Left lobe of liver (tissue), 2 donors: ENCODE data around the gene BRICD5. TPM values are rescaled to one million over a fixed set of nuclear protein-coding genes. Genes with fewer than 3 reads are reported as not detected.
"Not testable (repeated sequence)": the region's sequence is repeated elsewhere in the genome, so short reads cannot be mapped to it uniquely, and the experiment has no call there.

Source experiments
- ATAC-seq: fragments of 200-7000 bp; cut with Tn5 transposase; one replicate; pipeline ENCODE4 v1.9.1; 2020; ENCODE audit warnings: mild to moderate bottlenecking, moderate library complexity
- DNase-seq: peaks from one replicate; pipeline ENCODE4 v3.0.0-alpha.2; 2020; ENCODE audit warnings: low spot score
- total RNA-seq: library from RNA; stranded (reverse); gene quantifications from one replicate; pipeline ENCODE4 v1.2.1, GENCODE V29; 2021
- donor health status: DM: no; HTN: no; CAD: no; lungs with moderate emphysema.
- donor health status: DM: no; HTN: yes; CAD: no.

The BRICD5 gene
- total RNA-seq, 1 donor from 2014 or later = 5.3 TPM

DNA sequence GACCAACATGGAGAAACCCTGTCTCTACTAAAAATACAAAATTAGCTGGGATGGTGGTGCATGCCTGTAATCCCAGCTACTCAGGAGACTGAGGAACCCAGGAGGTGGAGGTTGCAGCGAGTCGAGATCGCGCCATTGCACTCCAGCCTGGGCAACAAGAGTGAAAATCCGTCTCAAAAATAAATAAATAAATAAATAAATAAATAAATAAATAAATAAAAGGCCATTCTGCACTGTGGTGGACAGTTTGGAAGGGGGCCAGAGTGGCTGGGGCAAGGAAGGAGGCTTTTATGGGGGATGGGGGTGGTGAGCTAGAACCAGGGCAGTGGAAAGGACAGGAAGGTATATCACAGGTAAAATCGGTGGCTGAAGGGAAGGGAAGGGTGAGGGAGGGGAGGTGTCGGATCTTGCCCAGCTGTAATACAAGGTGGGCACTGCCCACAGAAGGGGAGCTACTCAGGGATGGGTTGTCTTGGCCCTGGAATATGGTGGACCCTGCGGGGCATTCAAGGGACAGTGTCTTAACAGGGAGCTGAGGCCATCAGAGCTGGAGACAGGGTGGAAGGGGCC lies 7.5 kb downstream of the BRICD5 start:
- ATAC-seq = not testable (repeated sequence)

DNA sequence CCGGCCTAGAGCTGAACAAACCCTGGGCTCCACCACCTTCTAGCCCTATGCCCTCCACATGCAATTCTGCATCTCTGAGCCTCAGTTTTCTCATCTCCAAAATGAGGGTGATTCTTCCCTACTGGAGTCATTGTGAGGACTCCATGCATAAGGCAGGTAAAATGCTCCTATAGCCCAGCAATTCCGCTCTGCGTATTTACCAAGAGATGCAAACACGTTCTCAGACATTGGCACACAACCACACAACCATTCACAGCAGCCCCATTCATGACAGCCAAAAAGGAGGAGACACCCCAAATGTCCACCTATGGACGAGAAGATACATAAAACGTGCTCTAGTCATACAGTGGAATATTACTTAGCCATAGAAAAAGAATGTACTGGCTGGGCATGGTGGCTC lies 10.3 kb downstream of the BRICD5 start:
- ATAC-seq = no peak
- no peak for DNase-seq

More for the DNA sequence above, 7.5 kb downstream of the BRICD5 start:
- not testable (repeated sequence) for DNase-seq

DNA sequence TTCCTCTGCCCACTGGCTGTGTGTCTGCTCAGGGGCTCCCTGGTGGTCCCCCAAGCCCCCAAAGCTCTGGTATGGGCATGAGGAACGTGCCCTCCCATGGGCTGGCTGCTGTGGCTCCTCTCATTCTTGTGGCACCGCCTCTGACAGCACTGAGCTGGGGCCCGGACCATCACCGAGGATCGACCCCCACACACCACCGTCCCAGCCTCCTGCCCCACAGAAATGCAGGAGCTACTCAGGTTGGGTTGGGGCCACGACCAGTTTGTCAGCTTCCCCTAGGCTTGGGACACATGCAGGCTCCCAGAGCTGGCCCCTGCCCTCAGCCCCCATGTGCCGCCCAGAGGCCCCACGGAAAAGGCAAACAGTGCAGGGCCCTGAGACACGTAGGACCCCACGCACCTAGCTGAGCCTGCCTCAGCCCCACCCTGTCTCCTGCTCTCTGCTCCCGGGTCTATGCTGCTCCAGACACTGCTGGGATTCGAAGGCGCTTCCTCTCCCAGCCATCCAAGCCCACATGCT lies 11.0 kb downstream of the BRICD5 start:
- ATAC-seq = no peak
- DNase-seq = no peak

- ATAC-seq (no peak), DNase-seq (no peak)
These were observed 11.6 kb downstream of the BRICD5 start for GRCh38 chr16:2199095-2199494.

GRCh38 chr16:2198283-2198682 lies 12.4 kb downstream of the BRICD5 start:
- DNase-seq (no peak), ATAC-seq (no peak)

GRCh38 chr16:2197765-2198164 lies 12.9 kb downstream of the BRICD5 start:
- ATAC-seq (no peak), DNase-seq (no peak)

DNA sequence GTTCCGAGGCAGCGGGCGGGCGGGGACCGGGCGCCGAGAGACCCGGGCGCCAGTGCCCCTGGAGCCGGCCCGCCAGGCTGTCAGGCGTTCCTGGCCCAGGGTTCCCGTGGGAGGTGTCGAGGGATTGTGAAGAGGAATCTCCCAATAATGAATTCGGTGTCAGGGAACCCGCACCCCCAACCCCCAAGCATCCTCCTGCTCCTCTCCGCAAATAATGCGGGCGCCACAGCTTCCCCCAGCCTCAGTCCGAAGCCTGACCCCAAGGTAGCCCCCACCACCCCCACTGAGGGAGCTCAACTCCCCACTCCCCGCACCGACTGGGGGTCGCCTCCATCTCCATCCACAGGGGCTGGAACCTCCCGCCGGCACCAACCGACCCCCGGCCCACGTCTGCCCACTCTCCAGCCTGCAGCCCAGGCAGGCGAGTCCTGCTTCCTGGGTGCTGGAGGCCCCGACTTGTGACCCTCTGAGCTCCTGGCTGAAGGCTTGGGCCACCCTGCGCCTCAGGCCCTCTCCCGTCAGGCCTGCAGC lies 13.6 kb downstream of the BRICD5 start:
- ATAC-seq (no peak), DNase-seq (no peak)

DNA sequence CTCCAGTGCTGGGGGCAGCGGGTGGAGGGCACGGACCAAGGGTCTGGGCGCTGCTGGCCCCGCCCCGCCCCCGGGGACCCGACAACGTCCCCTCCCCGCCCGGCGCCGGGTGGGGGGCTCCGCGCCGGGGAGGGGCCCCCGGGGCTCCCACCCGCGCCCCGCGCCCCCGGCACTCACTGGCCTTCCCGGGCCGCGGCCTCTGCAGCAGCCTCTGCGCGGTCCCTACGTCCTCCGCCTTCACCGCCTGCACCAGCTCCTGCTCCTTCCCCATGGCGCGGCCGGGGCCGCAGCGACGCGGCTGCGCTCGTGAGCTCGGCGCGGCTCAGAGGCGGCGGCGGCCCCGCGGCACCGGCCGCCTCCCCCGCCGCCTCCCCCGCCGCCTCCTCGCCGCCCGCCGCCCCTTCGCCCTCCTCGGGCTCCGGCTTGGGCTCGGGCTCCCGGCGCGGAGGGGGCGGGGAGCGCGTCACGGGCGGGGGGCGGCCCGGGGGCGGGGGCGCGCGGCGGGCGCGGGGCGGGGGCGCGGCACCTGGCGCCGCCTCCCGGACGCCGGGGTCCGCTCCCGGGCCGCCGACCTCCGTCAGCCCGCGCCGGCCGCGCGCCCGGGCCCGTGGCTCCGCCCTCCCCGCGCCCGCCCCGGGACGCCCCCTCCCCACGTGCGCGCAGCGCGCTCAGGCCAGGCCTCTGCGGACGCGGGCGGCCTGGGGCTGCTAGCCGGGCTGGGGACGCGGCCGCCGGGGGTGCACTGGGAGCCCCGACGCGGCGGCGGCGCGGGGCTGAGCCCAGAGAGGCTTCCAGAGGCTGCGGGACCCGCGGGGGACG lies 14.3 kb downstream of the BRICD5 start, which contains the start of gene CASKIN1:
TSS of gene CASKIN1 (minus strand) at position 444 of the 819 bp plus-strand sequence. CDS start at position 271, 173 bp downstream.
- DNase-seq (no peak), ATAC-seq (peak; percentile 19)

GRCh38 chr16:2195322-2196161 lies 15.1 kb downstream of the BRICD5 start:
- DNase-seq = no peak
- ATAC-seq = peak; percentile 14

GRCh38 chr16:2194852-2195321 lies 15.8 kb downstream of the BRICD5 start:
- ATAC-seq = peak; percentile 93
- DNase-seq = no peak

DNA sequence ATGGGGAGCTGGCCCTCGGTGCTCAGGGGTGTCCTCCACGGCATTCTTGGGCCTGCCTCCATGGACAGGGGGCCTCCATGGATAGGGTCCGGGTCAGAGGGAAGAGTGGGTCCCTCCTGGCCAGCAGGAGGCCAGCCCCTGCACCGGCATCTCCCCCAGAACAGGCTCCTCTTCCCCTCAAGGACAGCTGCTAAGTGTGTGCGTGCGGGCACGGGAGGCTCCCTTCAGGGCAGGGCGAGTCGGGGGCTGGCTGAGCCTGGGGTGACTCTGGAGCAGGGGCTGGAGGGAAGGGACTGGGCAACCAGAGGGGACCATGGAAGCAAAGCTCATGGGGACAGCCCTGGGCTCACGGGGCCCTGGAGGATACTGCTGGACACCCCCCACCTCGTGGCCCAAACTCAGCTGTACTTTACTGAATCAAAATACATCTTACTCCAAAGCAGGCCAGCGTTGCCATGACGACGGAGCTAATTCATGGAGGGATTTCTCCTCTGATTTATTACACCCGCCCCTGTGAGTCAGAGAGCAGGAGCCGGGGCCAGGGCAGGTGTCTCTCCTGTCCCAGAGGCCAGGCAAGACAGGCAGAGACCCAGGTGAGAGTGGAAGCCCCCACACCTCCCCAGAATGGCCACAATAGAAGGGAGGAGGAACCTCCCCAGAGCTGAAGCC lies 16.4 kb downstream of the BRICD5 start:
- no peak for ATAC-seq

DNA sequence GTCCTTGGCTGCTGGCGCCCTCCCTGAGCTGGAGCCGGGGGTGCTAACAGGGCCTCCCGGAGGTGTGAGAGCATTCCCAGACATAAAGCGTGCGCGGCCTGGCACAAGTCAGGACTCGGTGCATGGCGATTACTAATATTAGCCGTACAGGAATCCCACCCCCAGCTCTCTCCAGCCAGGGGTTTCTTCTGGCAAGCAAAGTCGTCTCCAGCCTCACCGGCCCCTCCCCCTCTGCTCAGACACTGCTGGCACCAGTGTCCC lies 19.3 kb downstream of the BRICD5 start:
- no peak for ATAC-seq
- DNase-seq = no peak

More for the DNA sequence above, 16.4 kb downstream of the BRICD5 start:
- no peak for DNase-seq

- ATAC-seq (no peak), DNase-seq (no peak)
These were observed 19.8 kb downstream of the BRICD5 start for GRCh38 chr16:2190659-2191445.

GRCh38 chr16:2190002-2190658 lies 20.5 kb downstream of the BRICD5 start:
- no peak for DNase-seq

DNA sequence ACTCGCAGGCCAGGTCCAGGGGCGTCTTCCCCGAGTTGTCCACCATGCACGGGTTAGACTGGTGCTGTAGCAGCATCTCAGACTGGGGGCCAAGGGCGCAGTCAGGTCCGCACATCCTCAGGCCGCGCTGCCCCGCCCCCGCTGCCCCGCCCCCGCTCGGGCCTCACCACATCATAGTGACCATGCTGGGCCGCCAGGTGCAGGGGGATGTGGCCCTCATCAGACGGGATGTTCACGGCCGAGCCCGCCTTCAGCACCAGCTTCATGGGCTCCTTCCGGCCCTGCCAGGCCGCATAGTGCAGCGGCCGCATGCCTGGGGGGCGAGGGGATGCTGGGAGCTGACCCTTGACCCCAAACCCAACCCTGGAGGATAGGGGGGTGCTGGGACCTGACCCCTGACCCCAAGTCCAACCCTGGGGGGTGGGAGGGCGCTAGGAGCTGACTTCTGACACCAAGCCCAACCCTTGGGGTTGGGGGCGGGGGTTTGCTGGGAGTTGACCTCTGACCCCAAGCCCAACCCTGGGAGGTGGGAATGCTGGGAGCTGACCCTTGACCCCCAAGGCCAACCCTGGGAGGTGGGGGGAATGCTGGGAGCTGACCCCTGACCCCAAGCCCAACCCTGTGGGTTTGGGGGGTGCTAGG lies 21.3 kb downstream of the BRICD5 start:
- DNase-seq (no peak), ATAC-seq (no peak)

More at GRCh38 chr16:2190002-2190658, 20.5 kb downstream of the BRICD5 start:
- no peak for ATAC-seq

- ATAC-seq (no peak), DNase-seq (no peak)
These were observed 22.3 kb downstream of the BRICD5 start for GRCh38 chr16:2188395-2188794.

- ATAC-seq = no peak
- no peak for DNase-seq
These were observed 23.5 kb downstream of the BRICD5 start for GRCh38 chr16:2187212-2187611.

DNA sequence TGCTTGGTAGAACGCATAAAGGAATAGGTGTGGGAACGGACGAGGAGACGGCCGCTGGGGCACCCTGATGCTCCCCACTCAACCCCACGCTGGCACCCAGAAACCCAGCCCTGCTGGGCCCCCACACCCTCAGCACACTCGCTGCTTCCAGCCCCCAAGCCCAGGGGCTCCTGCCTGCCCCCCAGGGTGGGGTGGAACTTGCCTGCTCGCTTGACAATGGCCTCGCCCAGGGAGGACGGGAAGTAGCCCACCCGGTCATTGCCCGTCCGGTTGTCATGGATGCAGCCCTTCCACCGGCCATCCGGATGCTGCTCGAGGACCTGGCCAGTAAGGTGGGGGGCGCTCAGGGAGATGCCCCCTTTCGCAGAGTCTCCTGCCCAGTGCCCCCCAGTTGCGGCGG lies 24.2 kb downstream of the BRICD5 start:
- no peak for ATAC-seq
- no peak for DNase-seq

DNA sequence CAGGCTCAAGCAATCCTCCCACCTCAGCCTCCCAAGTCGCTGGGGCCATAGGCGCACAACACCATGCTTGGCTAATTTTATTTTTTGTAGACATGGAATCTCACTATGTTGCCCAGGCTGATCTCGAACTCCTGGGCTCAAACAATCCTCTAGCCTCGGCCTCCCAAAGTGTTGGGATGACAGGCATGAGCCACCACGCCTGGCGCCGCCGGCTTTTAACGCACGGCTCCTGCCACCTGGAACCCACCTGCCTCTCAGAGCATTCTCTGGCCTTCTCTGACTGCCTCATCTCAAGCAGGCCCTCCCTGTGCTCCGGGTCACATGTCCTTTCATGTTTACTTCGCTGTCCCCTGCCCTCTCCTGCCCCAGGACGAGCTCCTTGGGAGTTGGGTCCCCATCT lies 24.6 kb downstream of the BRICD5 start:
- DNase-seq (no peak), ATAC-seq (no peak)
